Activated T-cell treated with anti-CD3 and anti-CD28 coated beads for 4 hours (primary cell): ENCODE measurements around the gene USP47.

ENCODE experiments used
- DNase-seq: peaks from one replicate; pipeline ENCODE4 v3.0.0-alpha.2; 2020

The USP47 gene

DNA sequence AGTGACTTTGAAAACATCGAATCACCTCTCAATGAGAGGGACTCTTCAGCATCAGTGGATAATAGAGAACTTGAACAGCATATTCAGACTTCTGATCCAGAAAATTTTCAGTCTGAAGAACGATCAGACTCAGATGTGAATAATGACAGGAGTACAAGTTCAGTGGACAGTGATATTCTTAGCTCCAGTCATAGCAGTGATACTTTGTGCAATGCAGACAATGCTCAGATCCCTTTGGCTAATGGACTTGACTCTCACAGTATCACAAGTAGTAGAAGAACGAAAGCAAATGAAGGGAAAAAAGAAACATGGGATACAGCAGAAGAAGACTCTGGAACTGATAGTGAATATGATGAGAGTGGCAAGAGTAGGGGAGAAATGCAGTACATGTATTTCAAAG lies 100.9 kb downstream of the USP47 start:
- DNase-seq, result no peak

DNA sequence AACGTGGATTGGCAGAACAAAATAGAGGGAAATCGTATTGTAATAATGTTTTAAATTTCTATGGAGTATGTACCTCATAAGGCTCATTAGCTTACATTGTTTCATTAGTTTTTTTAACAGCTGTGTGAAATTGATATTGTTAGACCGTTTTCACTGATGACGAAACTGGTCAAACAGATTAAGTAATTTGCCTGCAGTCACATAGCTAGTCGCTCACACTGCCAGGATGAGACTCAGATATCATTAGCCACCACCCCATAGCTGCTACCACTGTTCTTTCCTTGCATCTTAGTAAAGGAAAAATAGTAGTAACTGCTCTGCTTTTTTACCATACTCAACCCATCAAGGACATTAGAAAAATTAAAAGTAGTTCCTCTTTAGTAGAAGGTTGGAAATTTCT lies 102.7 kb downstream of the USP47 start:
- no peak for DNase-seq

DNA sequence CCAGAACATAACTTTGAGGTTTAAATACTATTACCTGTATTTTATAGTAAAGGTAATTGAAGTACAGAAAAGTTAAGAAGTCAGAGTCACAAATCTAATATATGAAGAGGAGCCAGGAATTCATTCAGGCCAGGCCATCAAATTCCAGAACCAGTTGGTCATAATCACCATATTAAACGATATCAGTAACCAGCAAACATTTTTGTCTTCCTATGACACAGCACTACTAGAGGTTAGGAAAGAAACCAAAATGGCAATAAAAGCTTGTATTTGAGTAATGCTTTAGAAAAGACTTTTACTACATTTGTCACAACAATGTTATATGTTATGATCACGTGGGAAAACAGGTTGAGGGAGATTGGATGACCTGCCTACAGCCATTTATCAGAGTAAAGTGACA lies 104.4 kb downstream of the USP47 start:
- DNase-seq, result no peak

DNA sequence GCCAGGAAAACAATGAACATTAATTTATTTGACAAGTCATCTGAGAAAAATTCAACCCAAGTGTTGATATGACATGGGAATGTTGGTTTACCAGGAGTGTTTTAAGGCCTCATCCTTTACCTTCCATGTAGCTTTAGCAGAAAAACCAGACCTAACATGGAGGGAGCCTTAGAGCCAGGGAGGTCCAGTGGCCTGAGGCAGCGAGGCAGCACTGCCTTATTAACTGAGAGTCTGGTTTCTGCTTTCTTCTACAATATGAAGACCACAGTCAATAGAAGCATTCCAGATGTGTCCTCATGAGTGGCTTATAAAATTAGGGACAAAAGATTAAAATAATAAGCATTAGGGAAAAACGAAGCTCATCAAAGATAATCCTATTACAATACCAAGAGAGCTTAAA lies 105.1 kb downstream of the USP47 start:
- no peak for DNase-seq

- DNase-seq, result no peak
These were observed 106.1 kb downstream of the USP47 start for GRCh38 chr11:11947825-11948224.

DNA sequence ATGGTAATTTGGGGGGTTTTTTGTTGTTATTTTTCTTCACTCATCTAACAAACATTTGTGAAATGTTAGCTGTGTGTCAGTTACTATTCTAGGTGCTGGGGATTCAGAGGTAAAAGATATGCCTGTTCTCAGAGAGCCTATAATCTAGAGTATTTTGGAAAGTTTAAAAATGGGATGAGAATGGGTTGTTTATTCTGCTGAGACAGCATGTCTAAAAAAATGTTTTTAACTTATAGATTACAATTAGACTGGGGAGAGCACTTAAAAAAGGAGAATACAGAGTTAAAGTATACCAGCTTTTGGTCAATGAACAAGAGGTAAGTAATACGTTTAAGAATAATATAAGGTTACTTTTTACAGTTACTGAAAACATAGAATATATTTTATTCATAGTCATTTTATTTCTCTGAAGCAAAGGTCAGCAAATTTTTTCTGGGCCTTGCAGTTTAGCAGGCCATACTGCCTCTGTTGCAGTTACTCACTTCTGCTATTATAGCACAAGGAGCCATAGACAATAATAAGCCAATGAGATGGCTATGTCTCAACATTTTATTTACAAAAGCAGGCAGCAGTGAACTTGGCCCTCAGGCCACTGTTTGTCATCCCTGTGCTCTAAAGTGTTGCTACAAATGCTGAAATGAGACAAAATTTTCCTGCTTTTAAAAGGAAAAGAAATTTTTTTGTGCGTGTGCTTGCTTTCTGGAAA lies 106.6 kb downstream of the USP47 start:
- DNase-seq, result no peak

DNA sequence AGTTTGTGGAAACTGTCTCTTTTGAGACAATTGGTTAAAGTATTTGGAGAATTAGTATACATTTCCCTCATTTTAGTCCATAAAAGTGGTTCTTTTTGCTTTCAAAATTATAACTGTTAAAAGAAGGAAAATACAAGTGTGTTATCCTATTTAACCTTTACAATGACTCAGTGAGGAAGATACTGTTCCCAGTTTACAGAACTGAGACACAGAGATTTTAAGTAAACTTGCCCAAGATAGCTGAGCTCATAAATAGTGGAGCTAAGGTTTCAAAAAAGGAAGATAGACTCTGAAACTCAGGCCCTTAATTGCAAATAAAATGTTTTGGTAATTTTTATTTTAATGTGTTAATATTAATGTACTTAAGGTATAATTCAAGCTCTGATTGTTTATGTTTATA lies 107.7 kb downstream of the USP47 start:
- DNase-seq, result no peak

- DNase-seq, result no peak
These were observed 110.3 kb downstream of the USP47 start for GRCh38 chr11:11952036-11952435.

DNA sequence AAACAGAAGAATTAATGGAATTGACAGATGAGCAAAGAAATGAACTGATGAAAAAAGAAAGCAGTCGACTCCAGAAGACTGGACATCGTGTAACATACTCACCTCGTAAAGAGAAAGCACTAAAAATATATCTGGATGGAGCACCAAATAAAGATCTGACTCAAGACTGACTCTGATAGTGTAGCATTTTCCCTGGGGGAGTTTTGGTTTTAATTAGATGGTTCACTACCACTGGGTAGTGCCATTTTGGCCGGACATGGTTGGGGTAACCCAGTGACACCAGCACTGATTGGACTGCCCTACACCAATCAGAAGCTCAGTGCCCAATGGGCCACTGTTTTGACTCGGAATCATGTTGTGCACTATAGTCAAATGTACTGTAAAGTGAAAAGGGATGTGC lies 114.2 kb downstream of the USP47 start:
- no peak for DNase-seq

- no peak for DNase-seq
These were observed 116.8 kb downstream of the USP47 start for GRCh38 chr11:11958403-11959231.

DNA sequence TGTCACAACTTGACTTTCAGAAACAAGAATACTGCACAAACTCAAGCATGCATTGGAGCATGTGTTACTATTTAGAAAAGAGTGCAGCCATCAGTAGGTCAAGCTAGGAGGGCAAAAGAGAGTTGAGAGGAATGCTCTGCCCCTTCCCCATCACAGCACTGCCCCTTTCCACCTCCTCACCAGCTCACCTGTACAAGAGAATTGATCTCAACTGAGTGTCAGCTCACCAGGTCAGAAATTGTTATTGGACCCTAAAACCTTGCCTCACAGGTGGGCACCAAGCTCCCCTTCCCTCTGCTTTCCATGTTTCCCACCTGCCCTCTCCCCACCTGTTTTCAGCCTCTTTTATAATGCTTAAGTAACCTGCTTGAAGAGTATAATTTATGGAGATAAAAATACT lies 117.8 kb downstream of the USP47 start:
- DNase-seq, result no peak

DNA sequence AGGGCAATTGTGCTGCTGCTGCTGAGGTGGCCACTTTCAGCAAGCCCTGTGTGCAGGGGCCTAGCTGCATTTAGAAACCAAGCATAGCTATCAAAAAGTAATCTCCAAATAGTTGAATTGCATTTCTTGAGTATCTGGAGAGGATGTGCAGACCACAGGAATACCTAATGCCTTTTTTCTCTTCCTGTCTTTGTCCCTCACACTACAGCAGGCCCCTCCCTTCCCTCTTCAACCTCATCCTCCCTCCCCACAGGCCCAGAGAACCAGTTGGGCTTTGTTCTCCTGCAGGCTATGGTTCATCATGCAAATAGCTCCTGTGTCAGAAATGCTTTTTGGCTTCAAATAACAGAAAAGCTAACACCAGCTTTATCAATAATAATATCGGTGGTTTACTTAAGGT lies 118.9 kb downstream of the USP47 start:
- no peak for DNase-seq

DNA sequence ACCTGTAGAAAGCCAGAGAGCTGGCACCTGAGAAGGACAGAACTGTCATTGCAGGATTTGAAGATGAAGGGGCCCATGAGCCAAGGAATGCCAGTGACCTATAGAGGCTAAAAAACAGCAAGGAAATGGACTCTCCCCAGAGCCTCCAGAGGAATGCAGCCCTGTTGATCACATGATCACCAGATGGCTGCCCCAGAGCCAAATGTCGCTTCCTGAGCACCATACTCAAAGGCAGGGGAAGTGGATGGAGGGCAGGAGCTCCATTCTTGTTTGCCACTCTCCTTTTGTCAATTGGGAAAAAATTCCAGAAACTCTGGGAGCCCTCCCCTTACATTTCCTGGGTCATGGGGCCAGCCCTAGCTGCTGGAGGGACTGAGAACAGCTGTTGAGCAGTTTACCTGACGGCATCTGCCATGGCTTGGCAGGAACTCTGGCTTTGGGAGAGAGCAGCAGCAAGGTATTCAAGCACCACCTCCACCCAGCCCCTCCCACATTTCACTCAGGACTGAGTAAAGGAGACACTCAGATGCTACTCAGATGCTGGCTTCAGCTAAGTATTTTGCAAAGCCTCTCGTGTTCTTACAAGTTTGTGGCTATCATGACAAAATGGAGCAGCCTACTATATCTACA lies 119.7 kb downstream of the USP47 start:
- DNase-seq, result no peak

- DNase-seq, result no peak
These were observed 121.3 kb downstream of the USP47 start for GRCh38 chr11:11963067-11963466.

- no peak for DNase-seq
These were observed 122.3 kb downstream of the USP47 start for GRCh38 chr11:11963842-11964773.

DNA sequence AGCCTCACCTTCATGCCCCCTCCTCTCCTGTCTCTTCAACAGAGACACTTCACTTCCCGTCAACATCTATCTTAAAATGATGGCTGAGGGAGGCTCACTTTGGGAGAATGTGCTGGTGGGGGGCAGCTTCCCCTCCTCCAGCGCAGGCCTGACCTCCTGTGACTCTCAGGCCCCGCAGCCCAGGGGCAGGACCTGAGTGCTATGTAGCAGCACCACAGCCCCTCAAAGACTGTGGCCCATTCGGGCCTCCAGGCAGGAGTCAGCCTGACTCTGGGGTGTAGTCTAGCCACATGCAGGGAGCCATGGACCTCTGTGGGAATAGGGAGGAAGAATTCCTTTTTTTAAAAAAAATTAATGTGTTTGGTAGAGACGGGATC lies 123.0 kb downstream of the USP47 start:
- DNase-seq, result no peak

DNA sequence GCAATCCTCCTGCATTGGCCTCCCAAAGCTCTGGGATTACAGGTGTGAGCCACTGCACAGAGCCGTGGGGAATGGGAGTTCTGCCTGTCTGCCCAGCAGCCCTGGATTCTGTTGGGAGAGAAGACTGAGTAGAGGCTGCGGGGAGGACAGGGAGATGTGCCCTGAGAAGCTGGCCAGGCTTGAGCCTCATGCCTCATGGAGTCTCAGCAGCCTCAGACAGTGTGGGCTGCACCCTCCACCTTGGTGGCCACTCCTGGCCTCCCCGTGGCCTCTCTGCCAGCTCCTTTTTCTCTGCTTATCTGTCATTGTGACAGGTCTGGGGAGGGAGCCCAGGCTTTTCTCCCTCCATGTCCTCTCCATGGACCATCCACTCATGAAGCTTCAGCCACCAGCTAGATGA lies 123.4 kb downstream of the USP47 start:
- DNase-seq, result no peak

DNA sequence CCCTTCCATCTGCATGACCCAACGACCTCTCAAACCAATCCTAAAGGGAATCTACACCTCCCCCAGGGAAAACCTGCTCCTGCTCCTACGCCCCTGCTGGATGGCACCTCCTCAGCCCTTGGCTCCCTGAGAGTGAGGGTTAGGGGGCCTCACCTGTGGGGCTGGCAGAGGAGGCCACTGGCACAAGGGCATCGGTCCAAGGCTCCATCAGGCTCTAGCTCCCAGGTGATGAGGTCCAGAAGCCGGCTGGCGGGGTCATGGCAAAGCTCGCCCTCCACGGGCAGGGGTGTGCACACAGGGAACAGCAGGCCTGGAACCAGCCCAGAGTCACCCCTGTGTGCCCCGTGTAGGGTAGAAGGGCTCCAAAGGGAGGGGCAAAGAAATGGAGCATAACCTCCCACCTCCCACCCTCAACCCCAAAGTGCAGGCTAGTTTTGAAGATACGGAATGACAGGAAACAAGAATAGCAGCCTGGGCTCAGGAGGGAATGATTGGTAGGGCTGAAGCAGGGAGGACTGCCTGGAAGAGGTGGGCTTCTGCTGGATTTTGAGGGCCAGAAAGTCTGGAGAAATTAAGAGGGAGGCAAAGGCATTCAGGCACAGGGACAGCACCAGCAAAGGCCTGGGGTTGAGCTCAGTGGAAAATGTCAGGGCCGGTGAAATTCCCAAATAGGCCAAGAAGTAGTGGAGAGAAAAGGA lies 124.0 kb downstream of the USP47 start:
- DNase-seq, result no peak

DNA sequence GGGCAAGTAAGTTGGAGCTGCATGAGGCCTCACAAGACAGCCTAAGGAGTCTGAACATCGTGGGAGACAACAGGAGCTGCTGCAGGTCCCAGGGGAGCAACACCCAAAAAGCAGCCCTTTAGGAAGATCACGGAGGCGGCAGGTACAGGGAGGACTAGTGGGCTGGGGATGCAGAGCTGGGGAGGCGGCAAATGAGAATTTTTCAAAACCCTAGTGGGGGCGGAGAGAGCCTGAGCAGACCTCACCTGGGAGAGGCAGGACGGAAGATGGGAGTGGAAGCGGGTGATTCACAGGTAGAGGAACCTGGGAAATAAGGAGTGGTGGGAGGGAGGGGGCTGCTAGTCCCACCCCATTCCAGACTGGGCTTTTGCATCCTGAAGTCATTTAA lies 124.6 kb downstream of the USP47 start:
- no peak for DNase-seq

GRCh38 chr11:11966826-11967668 lies 125.3 kb downstream of the USP47 start:
- DNase-seq, result peak; percentile 45
